HL-60/S4 (cell line): ENCODE measurements around the gene APH1B.

Experiments used
- in situ Hi-C: fragments of 300-500 bp; cut with MboI; formaldehyde crosslinking; loops from 2 replicates; pipeline ENCODE4 v1.14.3; 2022; ENCODE audit warnings: low sequenced_read_pairs

APH1B gene

GRCh38 chr15:63252292-63252691 lies 25.1 kb upstream of the APH1B start:
- in situ Hi-C loops = no loop called here

- in situ Hi-C loops = no loop called here
Observed at GRCh38 chr15:63254991-63255390, 22.4 kb upstream of the APH1B start.

GRCh38 chr15:63255489-63255990 lies 21.9 kb upstream of the APH1B start:
- in situ Hi-C loops = no loop called here

GRCh38 chr15:63256433-63257274 lies 20.8 kb upstream of the APH1B start:
- in situ Hi-C loops = no loop called here

GRCh38 chr15:63258658-63259057 lies 18.7 kb upstream of the APH1B start:
- in situ Hi-C loops = no loop called here

- in situ Hi-C loops = no loop called here
Observed at GRCh38 chr15:63260791-63261190, 16.6 kb upstream of the APH1B start.

GRCh38 chr15:63261311-63261710 lies 16.1 kb upstream of the APH1B start:
- in situ Hi-C loops = no loop called here

- in situ Hi-C loops = no loop called here
Observed at GRCh38 chr15:63263519-63263918, 13.9 kb upstream of the APH1B start.

- in situ Hi-C loops = no loop called here
Observed at GRCh38 chr15:63264688-63265293, 12.6 kb upstream of the APH1B start.

GRCh38 chr15:63274427-63274826 lies 3.0 kb upstream of the APH1B start:
- in situ Hi-C loops = no loop called here

GRCh38 chr15:63276342-63277037 lies 915 bp upstream of the APH1B start:
- in situ Hi-C loops = no loop called here

GRCh38 chr15:63277893-63278456 lies 570 bp downstream of the APH1B start:
- in situ Hi-C loops = no loop called here

GRCh38 chr15:63283126-63283525 lies 5.7 kb downstream of the APH1B start:
- in situ Hi-C loops = no loop called here

GRCh38 chr15:63284335-63284734 lies 6.9 kb downstream of the APH1B start:
- in situ Hi-C loops = no loop called here

GRCh38 chr15:63287109-63287508 lies 9.7 kb downstream of the APH1B start:
- in situ Hi-C loops = no loop called here

GRCh38 chr15:63288342-63288741 lies 10.9 kb downstream of the APH1B start:
- in situ Hi-C loops = no loop called here

- in situ Hi-C loops = no loop called here
Observed at GRCh38 chr15:63288778-63289378, 11.5 kb downstream of the APH1B start.

GRCh38 chr15:63291507-63291906 lies 14.1 kb downstream of the APH1B start:
- in situ Hi-C loops = loop anchor here (5.0 kb wide), 1 partner anchor 111 kb away; no protein-coding TSS in a partner anchor

GRCh38 chr15:63292241-63292640 lies 14.8 kb downstream of the APH1B start:
- in situ Hi-C loops = loop anchor here (5.0 kb wide), 1 partner anchor 110 kb away; no protein-coding TSS in a partner anchor

- in situ Hi-C loops = loop anchor here (5.0 kb wide), 1 partner anchor 110 kb away; no protein-coding TSS in a partner anchor
Observed at GRCh38 chr15:63292771-63293170, 15.4 kb downstream of the APH1B start.

GRCh38 chr15:63294359-63294758 lies 17.0 kb downstream of the APH1B start:
- in situ Hi-C loops = loop anchor here (5.0 kb wide), 1 partner anchor 108 kb away; no protein-coding TSS in a partner anchor
